OCI-LY3 (cell line): ENCODE data around the gene ATL1.
"Not testable (repeated sequence)": the region's sequence is repeated elsewhere in the genome, so short reads cannot be mapped to it uniquely, and the experiment has no call there.

Source experiments
- H2AFZ ChIP-seq: fragments of 200-600, 300-600 bp; shearing (Covaris generic); 2 replicates; pipeline ENCODE4 v1.6.0; 2014; ENCODE audit warnings: antibody characterized with exemption, low read depth, low read length
- H3K27ac ChIP-seq: fragments of 200-600, 300-600 bp; sonication (generic); 2 replicates; pipeline ENCODE4 v1.5.1; 2014; ENCODE audit warnings: mild to moderate bottlenecking, low read length, moderate library complexity, mixed read lengths
- H3K27me3 ChIP-seq: fragments of 200-600, 300-600 bp; sonication (generic); 2 replicates; pipeline ENCODE4 v1.6.1; 2014; ENCODE audit warnings: low read depth, low read length, mixed read lengths
- H3K36me3 ChIP-seq: fragments of 200-600, 300-600 bp; sonication (generic); replicated peaks from 2 replicates; pipeline ENCODE3; 2014; ENCODE audit warnings: low read depth, low read length, mixed read lengths
- H3K4me1 ChIP-seq: fragments of 300-600, 200-600 bp; sonication (generic); 2 replicates; pipeline ENCODE4 v1.6.1; 2014; ENCODE audit warnings: low read length, mixed read lengths
- H3K4me2 ChIP-seq: fragments of 200-600, 300-600 bp; sonication (generic); 2 replicates; pipeline ENCODE4 v1.6.1; 2014; ENCODE audit warnings: low read length, mixed read lengths
- H3K4me3 ChIP-seq: fragments of 300-600, 200-600 bp; sonication (generic); 2 replicates; pipeline ENCODE4 v1.5.1; 2014; ENCODE audit warnings: antibody characterized with exemption, mild to moderate bottlenecking, low read length, moderate library complexity
- H3K79me2 ChIP-seq: fragments of 300-600, 200-600 bp; shearing (Covaris generic); 2 replicates; pipeline ENCODE4 v1.6.1; 2014; ENCODE audit warnings: mild to moderate bottlenecking, low read length, mixed read lengths
- H3K9ac ChIP-seq: fragments of 300-600, 200-600 bp; shearing (Covaris generic); 2 replicates; pipeline ENCODE4 v1.6.0; 2014; ENCODE audit warnings: mild to moderate bottlenecking, low read length, moderate library complexity
- H3K9me3 ChIP-seq: fragments of 200-600, 300-600 bp; shearing (Covaris generic); 2 replicates; pipeline ENCODE4 v1.6.1; 2014; ENCODE audit warnings: low read length, mixed read lengths; ENCODE audit not compliant: insufficient read depth
- H4K20me1 ChIP-seq: fragments of 200-600, 300-600 bp; sonication (generic); 2 replicates; pipeline ENCODE4 v1.6.1; 2016; ENCODE audit warnings: low read length, mixed read lengths; ENCODE audit not compliant: insufficient read depth
- EZH2phosphoT487 ChIP-seq: fragments of 200-600 bp; shearing (Covaris generic); IDR thresholded peaks from 2 replicates; pipeline ENCODE4 v1.6.1; 2018; ENCODE audit warnings: antibody characterized with exemption, mixed run types, low read depth
- TF ChIP-seq, protein P1 (sequence below): fragments of 200-600, 300-600 bp; sonication (generic); IDR thresholded peaks from 2 replicates; pipeline ENCODE4 v1.5.1; 2014; ENCODE audit warnings: antibody characterized with exemption, low read length, low read depth

ATL1 gene

GRCh38 chr14:50659327-50659974, 99.5 kb downstream of the ATL1 start:
- peaks cover 7% of the 10 kb centered on the region for H3K36me3 ChIP-seq
- H3K27ac ChIP-seq = no peak overlapping the region
- H3K4me3 ChIP-seq = no peak overlapping the region
- no peaks in the 10 kb centered on the region for H4K20me1 ChIP-seq
- no peaks in the 10 kb centered on the region for H3K4me1 ChIP-seq
- TF ChIP-seq, protein P1, sequence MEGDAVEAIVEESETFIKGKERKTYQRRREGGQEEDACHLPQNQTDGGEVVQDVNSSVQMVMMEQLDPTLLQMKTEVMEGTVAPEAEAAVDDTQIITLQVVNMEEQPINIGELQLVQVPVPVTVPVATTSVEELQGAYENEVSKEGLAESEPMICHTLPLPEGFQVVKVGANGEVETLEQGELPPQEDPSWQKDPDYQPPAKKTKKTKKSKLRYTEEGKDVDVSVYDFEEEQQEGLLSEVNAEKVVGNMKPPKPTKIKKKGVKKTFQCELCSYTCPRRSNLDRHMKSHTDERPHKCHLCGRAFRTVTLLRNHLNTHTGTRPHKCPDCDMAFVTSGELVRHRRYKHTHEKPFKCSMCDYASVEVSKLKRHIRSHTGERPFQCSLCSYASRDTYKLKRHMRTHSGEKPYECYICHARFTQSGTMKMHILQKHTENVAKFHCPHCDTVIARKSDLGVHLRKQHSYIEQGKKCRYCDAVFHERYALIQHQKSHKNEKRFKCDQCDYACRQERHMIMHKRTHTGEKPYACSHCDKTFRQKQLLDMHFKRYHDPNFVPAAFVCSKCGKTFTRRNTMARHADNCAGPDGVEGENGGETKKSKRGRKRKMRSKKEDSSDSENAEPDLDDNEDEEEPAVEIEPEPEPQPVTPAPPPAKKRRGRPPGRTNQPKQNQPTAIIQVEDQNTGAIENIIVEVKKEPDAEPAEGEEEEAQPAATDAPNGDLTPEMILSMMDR = no peak
- TF ChIP-seq EZH2phosphoT487 = no peak
- H2AFZ ChIP-seq = no peak overlapping the region
- H3K79me2 ChIP-seq = no peaks in the 10 kb centered on the region
- H3K4me2 ChIP-seq = no peak overlapping the region
- H3K9me3 ChIP-seq = no peaks in the 10 kb centered on the region
- H3K9ac ChIP-seq = no peak overlapping the region
- no peaks in the 10 kb centered on the region for H3K27me3 ChIP-seq

DNA sequence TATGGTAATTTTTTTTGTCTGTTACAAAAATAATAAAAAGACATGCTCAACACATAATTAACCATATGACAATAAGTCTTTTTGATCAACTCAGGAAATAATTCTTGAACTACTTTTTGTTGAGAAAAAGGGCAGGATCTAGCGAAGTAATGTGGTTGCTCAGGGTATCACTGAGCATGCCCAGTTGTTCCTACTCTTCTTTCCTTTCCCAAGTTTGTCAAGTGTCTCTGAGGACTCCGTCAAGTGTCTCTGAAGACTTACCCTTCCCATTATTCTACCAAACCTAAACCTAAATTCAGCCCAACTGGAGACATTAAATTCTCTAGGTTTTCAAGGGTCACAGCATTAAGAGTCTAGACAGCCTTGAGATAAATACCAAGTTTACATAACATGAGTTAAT, 104.6 kb downstream of the ATL1 start:
- H3K9ac ChIP-seq = not testable (repeated sequence)

GRCh38 chr14:50665300-50665699, 105.4 kb downstream of the ATL1 start:
- H3K27me3 ChIP-seq, H4K20me1 ChIP-seq, H3K4me3 ChIP-seq, H3K27ac ChIP-seq, H3K4me2 ChIP-seq, H3K9ac ChIP-seq, H2AFZ ChIP-seq, H3K9me3 ChIP-seq, H3K36me3 ChIP-seq: not testable (repeated sequence)
- Histone ChIP-seq H3K4me1 (peaks cover 24% of the 10 kb centered on the region), H3K79me2 (peaks cover 24% of the 10 kb centered on the region)

More for the DNA sequence above, 104.6 kb downstream of the ATL1 start:
- H3K4me3 ChIP-seq, H3K27me3 ChIP-seq, H3K36me3 ChIP-seq, H2AFZ ChIP-seq, H3K27ac ChIP-seq, H3K9me3 ChIP-seq, H4K20me1 ChIP-seq, H3K4me2 ChIP-seq: not testable (repeated sequence)
- peaks cover 24% of the 10 kb centered on the region for H3K79me2 ChIP-seq
- H3K4me1 ChIP-seq = peaks cover 17% of the 10 kb centered on the region

- no peaks in the 10 kb centered on the region for H4K20me1 ChIP-seq
- H3K4me3 ChIP-seq = peak overlapping the region; percentile 89
- no peak overlapping the region for H3K27ac ChIP-seq
- H3K4me2 ChIP-seq = peak overlapping the region; percentile 73
- peaks cover 5% of the 10 kb centered on the region; the same call in 1 of the 2 replicates for H3K27me3 ChIP-seq
- TF ChIP-seq, protein P1 = no peak
- no peak for TF ChIP-seq EZH2phosphoT487
- H3K9ac ChIP-seq = peak overlapping the region; percentile 77
- peaks cover 27% of the 10 kb centered on the region for H3K4me1 ChIP-seq
- H2AFZ ChIP-seq = peak overlapping the region; percentile 82
- peaks cover 24% of the 10 kb centered on the region for H3K79me2 ChIP-seq
- no peaks in the 10 kb centered on the region for H3K36me3 ChIP-seq
- H3K9me3 ChIP-seq = no peaks in the 10 kb centered on the region
These were observed 107.1 kb downstream of the ATL1 start for GRCh38 chr14:50666772-50667683.

- Histone ChIP-seq H3K27me3 (peaks cover 5% of the 10 kb centered on the region; the same call in 1 of the 2 replicates), H3K27ac (no peak overlapping the region), H4K20me1 (no peaks in the 10 kb centered on the region), H3K4me2 (peak overlapping the region; percentile 73), H3K9me3 (no peaks in the 10 kb centered on the region), H3K79me2 (peaks cover 24% of the 10 kb centered on the region), H3K9ac (peak overlapping the region; percentile 77), H2AFZ (peak overlapping the region; percentile 82), H3K36me3 (no peaks in the 10 kb centered on the region), H3K4me1 (peaks cover 27% of the 10 kb centered on the region), H3K4me3 (peak overlapping the region; percentile 89)
- no peak for TF ChIP-seq EZH2phosphoT487
- TF ChIP-seq, protein P1 = peak; percentile 25; the same call in 1 of the 2 replicates
These were observed 107.7 kb downstream of the ATL1 start for GRCh38 chr14:50667684-50667995.
